Measurements from ENCODE around the gene CASKIN2.

CASKIN2 gene

DNA sequence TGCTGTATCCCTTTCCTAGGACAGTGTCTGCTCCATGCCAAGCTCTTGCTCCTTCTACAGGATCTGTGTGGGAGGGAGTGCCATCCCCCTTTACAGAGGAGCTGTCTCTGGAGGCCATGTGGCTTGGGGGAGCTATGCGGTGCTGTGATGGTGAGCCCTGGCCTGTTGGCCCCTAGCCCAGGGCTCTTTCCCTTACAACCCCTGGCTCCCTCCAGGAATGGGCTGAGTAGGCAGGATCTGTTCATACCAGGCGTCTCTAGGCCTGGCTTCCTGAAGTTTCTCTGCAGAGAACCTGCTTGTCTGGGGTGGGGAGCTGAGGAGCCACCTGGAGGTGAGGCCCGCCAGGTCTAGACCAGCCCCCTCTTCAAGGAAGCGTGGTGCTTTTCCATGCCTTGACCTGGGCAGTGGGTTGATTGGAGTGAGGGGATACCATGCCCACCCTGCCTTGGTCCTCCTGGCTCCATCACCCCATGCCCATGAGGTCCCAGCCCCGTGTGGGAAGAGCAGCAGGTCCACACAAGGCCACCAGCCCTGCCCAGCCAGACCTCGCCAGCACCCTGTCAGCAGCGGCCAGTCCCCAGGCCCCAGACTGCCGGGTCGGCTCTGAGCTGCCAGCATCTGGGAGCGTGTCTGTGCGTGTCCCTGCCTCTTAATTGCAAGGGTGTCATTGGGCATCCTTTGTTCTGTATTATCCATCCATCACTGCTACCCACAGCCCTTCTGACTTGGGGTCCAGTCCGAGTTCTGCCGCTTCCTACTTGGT lies 24.8 kb upstream of the CASKIN2 start:
- TF ChIP-seq, protein P1, sequence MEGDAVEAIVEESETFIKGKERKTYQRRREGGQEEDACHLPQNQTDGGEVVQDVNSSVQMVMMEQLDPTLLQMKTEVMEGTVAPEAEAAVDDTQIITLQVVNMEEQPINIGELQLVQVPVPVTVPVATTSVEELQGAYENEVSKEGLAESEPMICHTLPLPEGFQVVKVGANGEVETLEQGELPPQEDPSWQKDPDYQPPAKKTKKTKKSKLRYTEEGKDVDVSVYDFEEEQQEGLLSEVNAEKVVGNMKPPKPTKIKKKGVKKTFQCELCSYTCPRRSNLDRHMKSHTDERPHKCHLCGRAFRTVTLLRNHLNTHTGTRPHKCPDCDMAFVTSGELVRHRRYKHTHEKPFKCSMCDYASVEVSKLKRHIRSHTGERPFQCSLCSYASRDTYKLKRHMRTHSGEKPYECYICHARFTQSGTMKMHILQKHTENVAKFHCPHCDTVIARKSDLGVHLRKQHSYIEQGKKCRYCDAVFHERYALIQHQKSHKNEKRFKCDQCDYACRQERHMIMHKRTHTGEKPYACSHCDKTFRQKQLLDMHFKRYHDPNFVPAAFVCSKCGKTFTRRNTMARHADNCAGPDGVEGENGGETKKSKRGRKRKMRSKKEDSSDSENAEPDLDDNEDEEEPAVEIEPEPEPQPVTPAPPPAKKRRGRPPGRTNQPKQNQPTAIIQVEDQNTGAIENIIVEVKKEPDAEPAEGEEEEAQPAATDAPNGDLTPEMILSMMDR (conservative IDR thresholded peaks at IDR 0.05; ENCODE audit: control insufficient read depth, insufficient read depth, low read depth, low read length) = no peak
- no peak for DNase-seq (ENCODE audit: low read depth)
- no peak overlapping the region for H3K4me3 ChIP-seq (ENCODE audit: control insufficient read depth, low read depth, low read length)

DNA sequence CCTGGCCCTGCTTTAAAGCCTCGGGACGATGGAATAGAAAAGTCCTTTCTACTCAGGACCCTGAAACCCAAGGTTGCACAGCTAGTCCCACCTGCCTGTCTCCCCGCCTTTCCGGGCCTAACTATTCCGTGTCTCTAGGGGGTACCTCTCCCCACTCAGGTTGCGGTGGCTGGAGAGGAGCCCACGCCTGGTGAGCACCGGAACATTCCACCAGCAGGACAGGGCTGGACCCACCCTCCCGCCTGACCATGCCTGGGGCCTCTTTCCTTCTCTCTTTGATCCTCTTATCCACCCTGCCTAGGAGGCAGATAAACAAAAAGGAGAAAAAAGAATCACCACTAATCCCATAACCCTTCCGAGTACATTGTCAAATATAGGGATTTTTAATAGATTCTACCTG lies 21.0 kb upstream of the CASKIN2 start:
- no peak for DNase-seq (ENCODE audit: low read depth)
- TF ChIP-seq, protein P1 (conservative IDR thresholded peaks at IDR 0.05; ENCODE audit: control insufficient read depth, insufficient read depth, low read depth, low read length) = no peak
- H3K4me3 ChIP-seq (ENCODE audit: control insufficient read depth, low read depth, low read length) = no peak overlapping the region

DNA sequence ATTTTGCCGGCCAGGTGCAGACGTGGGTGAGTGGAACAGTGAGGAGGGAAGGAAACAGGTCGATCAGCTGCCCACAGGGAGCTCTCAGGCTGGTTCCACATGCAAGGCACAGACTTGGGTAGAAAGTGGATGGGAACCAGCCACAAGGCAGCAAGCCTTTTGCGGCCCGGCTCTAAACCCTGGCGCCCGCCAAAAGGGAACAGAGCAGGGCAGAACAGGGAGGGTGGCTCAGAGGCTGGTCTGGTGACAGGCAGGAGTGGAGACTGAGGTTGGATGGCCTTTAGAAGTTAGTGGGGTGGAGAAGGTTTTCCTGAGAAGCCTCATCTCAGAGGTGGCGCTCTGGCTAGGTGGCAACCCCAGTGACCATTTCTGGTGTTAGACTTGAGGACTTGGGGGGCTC lies 20.5 kb upstream of the CASKIN2 start:
- TF ChIP-seq, protein P1 (conservative IDR thresholded peaks at IDR 0.05; ENCODE audit: control insufficient read depth, insufficient read depth, low read depth, low read length) = no peak
- H3K4me3 ChIP-seq (ENCODE audit: control insufficient read depth, low read depth, low read length) = no peak overlapping the region
- no peak for DNase-seq (ENCODE audit: low read depth)

DNA sequence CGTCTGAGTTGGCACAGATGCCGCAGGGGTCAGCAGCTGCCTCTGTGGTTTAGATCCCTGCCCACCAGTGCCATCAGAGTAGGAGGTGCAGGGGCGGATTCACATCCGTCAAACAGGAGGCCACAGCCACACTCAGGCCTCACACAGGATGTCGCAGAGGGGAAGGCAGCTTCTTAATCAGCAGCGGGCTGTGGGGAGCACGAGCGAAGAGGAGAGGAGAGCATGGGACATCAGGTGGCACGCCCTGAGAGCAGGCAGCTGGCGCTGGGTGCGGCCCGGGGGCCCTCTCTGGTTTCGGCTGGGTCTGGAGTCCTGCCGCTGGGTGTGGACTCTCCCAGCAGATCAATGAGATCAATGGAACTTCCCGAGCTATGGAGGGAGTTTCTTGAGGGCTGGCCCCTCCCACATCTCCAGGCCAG lies 19.8 kb upstream of the CASKIN2 start:
- no peak for DNase-seq (ENCODE audit: low read depth)
- TF ChIP-seq, protein P1 (conservative IDR thresholded peaks at IDR 0.05; ENCODE audit: control insufficient read depth, insufficient read depth, low read depth, low read length) = no peak
- no peak overlapping the region for H3K4me3 ChIP-seq (ENCODE audit: control insufficient read depth, low read depth, low read length)

DNA sequence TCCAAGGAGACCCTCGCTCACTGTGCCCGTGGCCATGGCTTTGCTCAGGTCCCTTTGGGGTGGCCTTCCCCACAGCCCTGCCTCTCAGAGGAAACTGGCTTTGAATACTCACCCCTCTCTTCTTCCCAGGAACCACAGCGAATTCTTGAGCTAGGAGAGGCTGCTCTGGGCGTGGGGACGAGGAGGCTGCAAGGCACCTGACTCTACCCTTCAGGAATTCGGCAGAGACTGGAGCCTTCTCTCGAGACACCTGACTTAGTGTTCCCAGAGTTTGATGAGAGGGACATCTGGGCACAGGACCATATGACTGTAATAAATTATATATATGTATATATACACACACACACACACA lies 16.4 kb upstream of the CASKIN2 start:
- no peak for DNase-seq (ENCODE audit: low read depth)

DNA sequence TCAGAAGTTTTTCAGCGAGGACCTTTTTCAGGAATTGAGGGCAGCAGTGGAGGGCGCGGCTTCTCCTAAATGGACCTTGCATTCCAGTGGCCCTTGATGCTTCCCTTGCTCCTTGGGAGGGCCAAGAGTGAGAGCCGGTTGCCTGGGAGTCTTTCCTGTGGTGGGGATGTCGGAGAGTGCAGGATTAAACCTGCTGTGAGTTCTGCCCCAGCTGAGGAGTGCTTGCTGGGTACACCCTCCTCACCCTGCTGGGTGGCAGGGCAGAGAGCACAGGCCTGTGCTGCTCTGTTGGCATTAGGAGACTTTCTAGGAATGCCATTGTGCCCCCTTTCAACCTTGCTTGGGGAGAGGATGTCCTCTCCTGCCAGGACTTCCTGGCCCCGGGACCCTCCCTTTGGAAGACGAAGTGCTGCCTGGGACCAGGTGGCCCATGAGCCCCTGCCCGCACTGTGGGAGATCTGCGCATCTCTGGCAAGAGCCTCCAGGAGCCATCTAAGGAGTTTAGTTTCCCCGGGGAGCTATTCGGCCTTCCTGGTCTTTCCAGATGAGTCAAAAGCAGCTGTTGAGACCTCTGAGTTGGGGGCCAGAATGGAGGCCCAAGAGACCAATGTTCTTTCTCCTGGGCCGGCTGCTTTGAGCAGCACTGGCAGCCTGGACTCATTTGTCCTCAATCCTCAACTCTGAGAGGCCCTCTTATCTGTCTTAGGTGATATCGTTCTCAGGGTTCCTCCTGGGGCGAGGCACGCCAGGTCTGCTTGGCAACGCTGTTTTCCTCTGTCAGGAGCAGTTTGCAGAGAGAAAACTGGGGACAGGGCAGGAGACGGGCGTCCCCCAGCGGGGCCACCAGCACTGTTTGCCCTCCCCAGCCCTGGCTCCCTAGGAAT lies 15.7 kb upstream of the CASKIN2 start:
- H3K4me3 ChIP-seq (ENCODE audit: control insufficient read depth, low read depth, low read length) = no peak overlapping the region
- DNase-seq (ENCODE audit: low read depth) = no peak
- TF ChIP-seq, protein P1 (conservative IDR thresholded peaks at IDR 0.05; ENCODE audit: control insufficient read depth, insufficient read depth, low read depth, low read length) = no peak

More for the DNA sequence above, 16.4 kb upstream of the CASKIN2 start:
- TF ChIP-seq, protein P1 (conservative IDR thresholded peaks at IDR 0.05; ENCODE audit: control insufficient read depth, insufficient read depth, low read depth, low read length) = no peak
- H3K4me3 ChIP-seq (ENCODE audit: control insufficient read depth, low read depth, low read length) = no peak overlapping the region
